Measurements from ENCODE around the gene KCNMA1.

KCNMA1 gene

GRCh38 chr10:77240706-77241349, 396.8 kb downstream of the KCNMA1 start:
- in situ Hi-C loops (cut with HindIII; ENCODE audit: low sequenced_read_pairs), result no loop called here

- in situ Hi-C loops (cut with HindIII; ENCODE audit: low sequenced_read_pairs), result no loop called here
Measured at GRCh38 chr10:77240041-77240652, 397.5 kb downstream of the KCNMA1 start.

- in situ Hi-C loops (cut with HindIII; ENCODE audit: low sequenced_read_pairs), result no loop called here
Measured at GRCh38 chr10:77237120-77237519, 400.5 kb downstream of the KCNMA1 start.

GRCh38 chr10:77236700-77237099, 400.9 kb downstream of the KCNMA1 start:
- in situ Hi-C loops (cut with HindIII; ENCODE audit: low sequenced_read_pairs), result no loop called here

GRCh38 chr10:77236029-77236428, 401.6 kb downstream of the KCNMA1 start:
- in situ Hi-C loops (cut with HindIII; ENCODE audit: low sequenced_read_pairs), result no loop called here

DNA sequence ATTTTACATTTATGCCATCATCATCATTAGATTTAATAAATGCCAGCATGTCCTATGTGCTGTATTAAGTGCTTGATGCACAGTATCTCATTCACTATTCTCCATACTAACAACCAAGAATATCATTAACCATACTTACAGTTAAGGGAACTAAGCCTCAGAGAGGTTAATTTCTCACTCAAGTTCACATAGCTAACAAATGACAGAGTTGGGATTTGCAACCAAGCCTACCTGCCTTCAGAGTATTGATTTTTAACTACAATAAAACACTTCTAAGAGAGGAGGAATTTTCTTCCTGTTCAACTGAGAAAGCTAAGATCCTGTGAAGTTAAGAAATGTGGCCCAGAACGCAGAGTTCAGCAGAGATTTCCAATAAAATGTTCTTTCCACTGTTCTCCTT, 403.0 kb downstream of the KCNMA1 start:
- in situ Hi-C loops (cut with HindIII; ENCODE audit: low sequenced_read_pairs), result no loop called here

DNA sequence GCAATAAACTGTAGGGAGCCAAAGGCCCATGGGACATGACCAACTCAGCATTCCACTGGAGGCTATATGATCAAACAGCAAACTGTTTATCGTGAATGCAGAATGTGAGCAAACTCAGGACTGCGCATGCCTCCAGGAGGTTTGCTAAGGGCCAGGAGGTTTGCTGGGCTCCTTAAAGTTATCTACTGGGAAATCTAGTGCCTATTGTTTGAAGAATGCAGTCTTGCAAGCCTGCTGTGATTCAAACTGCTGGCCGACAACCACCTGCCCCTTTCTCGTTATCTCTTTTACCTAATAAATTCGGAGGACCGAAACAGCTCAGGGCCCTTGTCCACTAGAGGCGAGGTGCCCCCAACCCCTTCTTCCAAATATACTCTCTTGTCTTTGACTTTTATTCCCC, 404.1 kb downstream of the KCNMA1 start:
- in situ Hi-C loops (cut with HindIII; ENCODE audit: low sequenced_read_pairs), result no loop called here

GRCh38 chr10:77231884-77232610, 405.6 kb downstream of the KCNMA1 start:
- in situ Hi-C loops (cut with HindIII; ENCODE audit: low sequenced_read_pairs), result no loop called here

GRCh38 chr10:77231375-77231774, 406.2 kb downstream of the KCNMA1 start:
- in situ Hi-C loops (cut with HindIII; ENCODE audit: low sequenced_read_pairs), result no loop called here

- in situ Hi-C loops (cut with HindIII; ENCODE audit: low sequenced_read_pairs), result no loop called here
Measured at GRCh38 chr10:77230194-77230593, 407.4 kb downstream of the KCNMA1 start.

DNA sequence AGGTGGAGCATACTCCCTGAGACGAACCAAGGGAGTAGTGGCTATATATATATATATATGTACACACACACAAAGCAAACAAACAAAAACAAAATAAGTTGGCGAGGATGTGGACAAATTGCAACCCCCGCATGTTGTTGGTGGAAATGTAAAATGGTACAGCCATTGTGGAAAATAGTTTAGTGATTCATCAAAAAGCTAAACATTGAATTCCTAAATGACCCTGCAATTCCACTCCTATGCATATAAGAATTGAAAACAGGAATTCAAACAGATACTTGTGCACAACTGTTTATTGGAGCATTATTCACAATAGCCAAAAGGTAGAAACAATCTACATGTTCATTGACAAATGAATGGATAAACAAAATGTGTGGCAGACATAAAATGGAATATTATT, 407.9 kb downstream of the KCNMA1 start:
- in situ Hi-C loops (cut with HindIII; ENCODE audit: low sequenced_read_pairs), result no loop called here

DNA sequence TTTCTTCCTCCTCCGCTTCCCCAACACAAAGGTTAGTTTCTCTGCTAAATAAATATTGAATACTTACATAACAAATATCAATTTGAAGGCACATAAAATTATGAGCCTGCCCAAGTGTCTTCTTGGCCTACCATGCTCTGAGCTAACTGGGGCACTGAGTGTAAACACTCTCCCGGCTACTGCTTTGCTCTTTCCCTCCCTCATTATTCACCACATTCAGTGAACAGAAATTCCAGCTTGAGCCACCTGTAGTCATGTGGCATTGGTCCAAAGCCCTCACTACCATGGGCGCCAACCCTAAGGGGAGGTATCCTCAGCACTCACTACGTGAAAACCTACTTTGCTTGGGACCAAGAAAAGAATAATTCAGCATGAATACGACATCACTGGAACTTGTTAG, 409.0 kb downstream of the KCNMA1 start:
- in situ Hi-C loops (cut with HindIII; ENCODE audit: low sequenced_read_pairs), result no loop called here

DNA sequence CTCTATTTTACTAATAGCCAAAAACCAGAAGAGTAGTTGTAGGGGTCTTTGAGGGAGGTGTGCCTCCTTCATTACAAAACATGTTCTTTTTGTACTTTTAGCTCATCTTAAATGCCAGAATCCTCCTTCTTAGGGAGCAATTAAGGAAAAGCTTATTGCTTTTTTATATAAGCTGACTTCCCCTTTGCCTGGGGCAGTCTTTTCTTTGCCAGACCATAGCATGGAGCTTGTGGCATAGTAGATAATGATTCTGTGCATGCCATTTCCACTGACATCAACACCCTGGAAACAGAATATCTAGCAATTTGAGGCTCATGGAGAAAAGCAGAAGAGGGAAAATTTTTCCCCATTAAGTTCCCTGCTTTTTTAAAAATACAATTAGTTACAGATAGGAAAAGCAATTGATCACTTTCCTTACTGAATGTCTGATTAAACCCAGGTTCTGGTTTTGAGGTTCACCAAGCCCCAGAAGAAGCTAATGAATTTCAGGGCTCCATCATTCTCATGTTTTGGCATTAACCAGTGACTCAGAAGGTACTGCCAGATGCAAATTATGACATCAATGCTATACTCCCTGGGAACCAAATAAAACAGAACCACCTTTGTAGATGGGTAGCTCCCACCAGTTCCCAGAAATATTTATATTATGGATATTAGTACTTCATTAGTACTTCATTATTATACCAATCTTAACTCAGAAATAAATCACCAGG, 410.6 kb downstream of the KCNMA1 start:
- in situ Hi-C loops (cut with HindIII; ENCODE audit: low sequenced_read_pairs), result no loop called here

DNA sequence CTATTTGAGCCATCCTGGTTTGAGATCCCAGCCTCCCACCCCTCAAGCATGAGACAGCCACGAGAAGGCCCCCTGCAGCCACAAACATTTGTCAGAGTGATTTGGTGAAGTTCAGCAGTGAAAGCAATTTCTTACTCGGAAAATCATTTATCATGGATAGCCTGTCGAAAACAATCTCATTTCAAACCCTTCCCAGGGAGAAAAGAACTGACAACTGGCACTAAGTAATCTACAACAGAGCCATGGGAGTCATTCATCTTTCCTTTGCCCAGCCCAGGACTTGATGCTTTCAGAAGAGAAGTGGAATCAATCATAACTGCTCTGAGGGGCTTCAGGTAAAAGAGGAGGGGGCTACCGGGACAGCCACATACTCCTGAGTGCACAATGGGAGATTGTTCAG, 411.2 kb downstream of the KCNMA1 start:
- in situ Hi-C loops (cut with HindIII; ENCODE audit: low sequenced_read_pairs), result no loop called here

DNA sequence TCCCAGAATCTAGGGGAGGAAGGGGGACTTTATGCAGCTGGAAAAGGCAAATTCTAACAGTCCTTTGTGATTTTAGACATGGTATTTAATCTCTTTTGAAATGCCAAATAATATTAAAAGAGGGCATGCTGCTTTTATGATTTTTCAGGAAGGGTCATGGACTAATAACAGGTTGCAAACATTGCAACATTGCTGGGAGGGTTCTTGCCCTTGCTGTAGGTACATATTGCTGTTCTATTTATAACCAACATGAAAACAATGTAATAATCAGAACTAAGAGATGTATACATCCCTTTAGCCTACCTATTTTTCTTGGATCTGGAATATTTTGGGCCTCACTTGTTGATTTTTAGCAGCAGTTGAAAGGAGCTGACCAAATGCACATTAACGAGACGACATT, 411.6 kb downstream of the KCNMA1 start:
- in situ Hi-C loops (cut with HindIII; ENCODE audit: low sequenced_read_pairs), result no loop called here

DNA sequence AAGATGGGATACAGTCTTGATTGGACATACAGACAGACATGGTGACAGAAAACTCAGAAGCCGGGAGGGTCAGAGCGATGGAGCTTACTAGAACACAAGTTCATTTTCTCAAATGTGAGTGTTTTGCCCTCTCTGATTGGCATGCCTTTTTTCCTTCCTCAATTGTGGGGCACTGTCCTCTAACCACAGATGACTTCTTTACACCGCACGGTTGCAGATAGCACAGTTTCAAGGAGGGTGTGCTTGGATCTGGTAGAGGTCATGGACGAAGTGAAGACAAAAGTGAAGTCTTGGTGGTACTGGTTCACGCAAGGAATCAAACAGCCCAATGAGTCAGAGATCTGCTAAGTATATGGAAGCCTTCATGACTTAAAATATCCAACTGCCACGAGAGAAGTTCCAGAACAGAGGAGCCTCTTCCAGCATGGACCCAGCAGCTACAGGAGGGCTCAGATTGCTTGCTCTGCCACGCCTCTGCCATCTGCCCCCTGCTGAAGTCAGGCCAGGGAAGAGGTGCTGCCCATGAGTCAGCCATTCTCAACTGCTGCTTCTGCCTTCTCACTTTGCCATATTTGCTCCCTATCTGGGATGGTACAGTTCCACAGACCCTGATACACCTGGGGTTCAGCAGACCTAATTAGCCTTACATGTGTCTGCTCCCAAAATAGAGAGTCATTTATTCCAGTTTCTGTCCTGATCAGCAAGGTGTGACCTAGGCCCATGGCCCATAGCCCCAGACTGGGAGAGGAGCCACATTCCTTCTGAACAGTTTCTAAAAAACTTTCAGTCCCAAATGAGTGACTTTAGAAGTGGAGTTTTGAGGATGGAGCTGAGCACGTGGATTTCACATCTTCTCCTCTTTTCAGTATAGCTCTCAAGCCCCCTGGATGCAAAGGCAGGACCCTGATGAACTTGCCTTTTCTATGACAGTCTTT, 413.8 kb downstream of the KCNMA1 start:
- in situ Hi-C loops (cut with HindIII; ENCODE audit: low sequenced_read_pairs), result no loop called here

DNA sequence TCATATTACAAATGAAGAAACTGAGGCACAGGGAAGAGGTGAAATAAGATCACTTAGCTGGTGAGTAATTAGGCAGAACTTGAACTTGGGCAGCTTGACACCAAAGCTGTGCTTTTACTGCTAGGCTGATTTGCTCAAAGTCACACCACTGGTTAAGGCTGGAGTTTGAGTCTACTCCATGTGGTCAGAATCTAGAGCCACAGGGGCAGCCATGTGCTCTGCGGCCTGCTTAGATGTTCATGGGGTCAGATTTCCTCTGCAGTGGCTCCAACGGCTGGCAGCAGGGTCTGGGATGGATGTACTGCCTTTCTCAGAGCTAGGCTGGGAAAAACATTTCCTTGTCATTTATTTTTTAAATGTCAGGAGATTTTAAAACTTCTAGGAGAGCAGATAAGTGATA, 417.5 kb downstream of the KCNMA1 start:
- in situ Hi-C loops (cut with HindIII; ENCODE audit: low sequenced_read_pairs), result no loop called here

- in situ Hi-C loops (cut with HindIII; ENCODE audit: low sequenced_read_pairs), result no loop called here
Measured at GRCh38 chr10:77219046-77219445, 418.6 kb downstream of the KCNMA1 start.

GRCh38 chr10:77214799-77215198, 422.8 kb downstream of the KCNMA1 start:
- in situ Hi-C loops (cut with HindIII; ENCODE audit: low sequenced_read_pairs), result no loop called here

- in situ Hi-C loops (cut with HindIII; ENCODE audit: low sequenced_read_pairs), result no loop called here
Measured at GRCh38 chr10:77212632-77213031, 425.0 kb downstream of the KCNMA1 start.

DNA sequence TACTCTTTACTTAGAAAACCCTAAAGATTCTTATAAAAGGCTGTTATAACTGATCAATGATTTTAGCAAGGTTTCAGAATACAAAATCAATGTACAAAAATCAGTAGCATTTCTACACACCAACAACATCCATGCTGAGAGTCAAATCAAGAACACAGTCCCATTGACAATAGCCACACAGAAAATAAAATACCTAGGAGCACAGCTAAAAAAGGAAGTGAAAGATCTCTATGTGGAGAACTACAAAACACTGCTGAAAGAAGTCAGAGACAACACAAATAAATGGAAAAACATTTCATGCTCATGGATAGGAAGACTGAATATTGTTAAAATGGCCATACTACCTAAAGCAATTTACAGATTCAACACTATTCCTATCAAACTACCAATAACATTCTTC, 427.0 kb downstream of the KCNMA1 start:
- in situ Hi-C loops (cut with HindIII; ENCODE audit: low sequenced_read_pairs), result no loop called here
